Limb (tissue), 2 donors: ENCODE data around the gene CPA4.
"Not testable (repeated sequence)": the region's sequence is repeated elsewhere in the genome, so short reads cannot be mapped to it uniquely, and the experiment has no call there.

ENCODE experiments used
- DNase-seq, 2 donors: peaks; one replicate each; pipeline ENCODE4 v3.0.0-alpha.2; 2016; ENCODE audit errors: extremely low spot score in 2 of 2

Gene CPA4, protein sequence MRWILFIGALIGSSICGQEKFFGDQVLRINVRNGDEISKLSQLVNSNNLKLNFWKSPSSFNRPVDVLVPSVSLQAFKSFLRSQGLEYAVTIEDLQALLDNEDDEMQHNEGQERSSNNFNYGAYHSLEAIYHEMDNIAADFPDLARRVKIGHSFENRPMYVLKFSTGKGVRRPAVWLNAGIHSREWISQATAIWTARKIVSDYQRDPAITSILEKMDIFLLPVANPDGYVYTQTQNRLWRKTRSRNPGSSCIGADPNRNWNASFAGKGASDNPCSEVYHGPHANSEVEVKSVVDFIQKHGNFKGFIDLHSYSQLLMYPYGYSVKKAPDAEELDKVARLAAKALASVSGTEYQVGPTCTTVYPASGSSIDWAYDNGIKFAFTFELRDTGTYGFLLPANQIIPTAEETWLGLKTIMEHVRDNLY

DNA sequence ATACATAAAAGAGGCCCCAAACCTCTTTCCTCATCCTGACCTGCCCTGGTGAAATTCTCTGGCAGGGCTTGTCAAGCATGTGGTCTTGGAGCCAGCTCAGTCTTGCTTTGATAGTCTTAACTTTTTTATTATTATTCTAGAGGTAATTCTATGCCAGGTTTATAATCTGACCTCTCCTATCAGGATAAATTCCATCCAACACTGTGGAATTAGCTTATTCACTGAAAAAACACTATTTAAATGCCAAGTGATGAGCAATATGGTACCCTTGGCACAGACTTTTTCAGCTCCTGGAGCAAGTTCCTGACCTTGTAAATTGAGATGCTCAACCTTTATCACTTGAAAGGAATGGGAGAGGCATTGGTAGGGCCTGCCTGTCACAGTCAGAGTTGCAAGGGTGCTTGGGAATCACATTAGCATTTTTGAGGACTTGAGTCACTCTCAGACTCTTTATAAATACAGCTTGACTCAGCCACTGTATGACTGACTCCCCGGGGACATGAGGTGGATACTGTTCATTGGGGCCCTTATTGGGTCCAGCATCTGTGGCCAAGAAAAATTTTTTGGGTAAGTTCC, at the start of gene CPA4:
Gene CPA4, plus strand, starts transcription at position 480 of the 576 bp plus-strand sequence. Its CDS starts 20 bp downstream, at position 500.
- DNase-seq, result no peak

DNA sequence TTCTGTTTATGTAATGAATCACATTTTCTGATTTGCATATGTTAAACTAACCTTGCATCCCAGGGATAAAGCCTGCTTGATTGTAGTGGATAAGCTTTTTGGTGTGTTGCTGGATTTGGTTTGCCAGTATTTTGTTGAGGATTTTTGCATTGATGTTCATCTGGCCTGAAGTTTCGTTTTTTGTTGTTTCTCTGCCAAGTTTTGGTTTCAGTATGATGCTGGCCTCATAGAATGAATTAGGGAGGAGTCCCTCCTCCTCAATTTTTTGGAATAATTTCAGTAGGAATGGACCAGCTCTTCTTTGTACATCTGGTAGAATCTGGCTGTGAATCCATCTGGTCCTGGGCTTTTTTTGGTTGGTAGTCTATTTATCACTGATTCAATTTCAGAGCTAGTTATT, 49.5 kb upstream of the CPA4 start:
- not testable (repeated sequence) for DNase-seq

DNA sequence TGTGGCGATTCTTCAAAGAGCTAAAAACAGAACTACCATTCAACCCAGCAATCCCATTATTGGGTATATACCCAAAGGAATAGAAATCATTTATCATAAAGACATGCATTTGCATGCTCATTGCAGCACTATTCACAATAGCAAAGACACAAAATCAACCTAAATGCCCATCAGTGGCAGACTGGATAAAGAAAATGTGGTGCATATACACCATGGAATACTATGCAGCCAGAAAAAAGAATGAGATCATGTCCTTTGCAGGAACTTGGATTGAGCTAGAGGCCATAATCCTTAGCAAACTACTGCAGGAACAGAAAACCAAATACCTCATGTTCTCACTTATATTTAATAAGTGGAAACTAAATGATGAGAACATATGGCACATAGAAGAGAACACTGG, 46.5 kb upstream of the CPA4 start:
- not testable (repeated sequence) for DNase-seq

DNA sequence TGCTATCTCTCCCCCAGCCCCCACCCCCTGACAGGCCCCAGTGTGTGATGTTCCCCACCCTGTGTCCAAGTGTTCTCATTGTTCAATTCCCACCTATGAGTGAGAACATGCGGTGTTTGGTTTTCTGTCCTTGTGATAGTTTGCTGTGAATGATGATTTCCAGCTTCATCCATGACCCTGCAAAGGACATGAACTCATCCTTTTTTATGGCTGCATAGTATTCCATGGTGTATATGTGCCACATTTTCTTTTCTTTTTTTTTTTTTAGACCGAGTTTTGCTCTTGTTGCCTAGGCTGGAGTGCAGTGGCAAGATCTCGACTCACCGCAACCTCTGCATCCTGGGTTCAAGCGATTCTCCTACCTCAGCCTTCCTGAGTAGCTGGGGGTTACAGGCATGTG, 44.1 kb upstream of the CPA4 start:
- DNase-seq, result not testable (repeated sequence)

DNA sequence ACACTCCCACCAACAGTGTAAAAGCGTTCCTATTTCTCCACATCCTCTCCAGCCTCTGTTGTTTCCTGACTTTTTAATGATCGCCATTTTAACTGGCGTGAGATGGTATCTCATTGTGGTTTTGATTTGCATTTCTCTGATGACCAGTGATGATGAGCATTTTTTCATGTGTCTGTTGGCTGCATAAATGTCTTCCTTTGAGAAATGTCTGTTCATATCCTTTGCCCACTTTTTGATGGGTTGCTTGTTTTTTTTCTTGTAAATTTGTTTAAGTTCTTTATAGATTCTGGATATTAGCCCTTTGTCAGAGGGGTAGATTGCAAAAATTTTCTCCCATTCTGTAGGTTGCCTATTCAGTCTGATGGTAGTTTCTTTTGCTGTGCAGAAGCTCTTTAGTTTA, 43.3 kb upstream of the CPA4 start:
- not testable (repeated sequence) for DNase-seq

DNA sequence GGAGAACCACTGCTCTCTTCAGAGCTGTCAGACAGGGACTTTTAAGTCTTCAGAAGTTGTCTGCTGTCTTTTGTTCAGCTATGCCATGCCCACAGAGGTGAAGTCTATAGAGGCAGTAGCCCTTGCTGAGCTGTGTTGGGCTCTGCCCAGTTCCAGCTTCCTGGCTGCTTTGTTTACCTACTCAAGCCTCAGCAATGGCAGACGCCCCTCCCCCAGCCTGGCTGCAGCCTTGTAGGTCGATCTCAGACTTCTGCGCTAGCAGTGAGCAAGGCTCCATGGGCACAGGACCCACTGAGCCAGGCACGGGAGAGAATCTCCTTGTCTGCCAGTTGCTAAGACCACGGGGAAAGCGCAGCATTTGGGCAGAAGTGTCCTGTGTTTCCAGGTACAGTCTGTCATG, 38.4 kb upstream of the CPA4 start:
- DNase-seq, result no peak

DNA sequence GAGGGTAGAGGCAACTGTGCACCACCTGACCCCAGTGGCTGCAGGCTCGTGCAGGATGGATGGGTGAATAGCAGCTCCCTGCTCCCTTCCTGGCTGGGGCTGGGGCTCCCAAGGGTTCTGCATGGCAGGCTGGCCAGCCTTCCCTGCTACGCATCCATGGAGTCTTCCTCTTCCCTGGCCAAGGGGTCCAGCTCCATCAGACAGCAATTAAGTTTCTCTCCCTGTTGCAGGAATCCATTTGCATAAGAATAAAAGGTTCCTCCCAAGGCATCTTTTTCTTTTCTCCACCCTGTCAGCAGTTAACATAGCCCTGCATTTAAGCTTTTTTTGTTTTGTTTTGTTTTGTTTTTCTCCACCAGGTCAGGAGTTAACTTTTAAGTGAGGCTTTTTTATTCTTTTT, 36.3 kb upstream of the CPA4 start:
- DNase-seq, result no peak

DNA sequence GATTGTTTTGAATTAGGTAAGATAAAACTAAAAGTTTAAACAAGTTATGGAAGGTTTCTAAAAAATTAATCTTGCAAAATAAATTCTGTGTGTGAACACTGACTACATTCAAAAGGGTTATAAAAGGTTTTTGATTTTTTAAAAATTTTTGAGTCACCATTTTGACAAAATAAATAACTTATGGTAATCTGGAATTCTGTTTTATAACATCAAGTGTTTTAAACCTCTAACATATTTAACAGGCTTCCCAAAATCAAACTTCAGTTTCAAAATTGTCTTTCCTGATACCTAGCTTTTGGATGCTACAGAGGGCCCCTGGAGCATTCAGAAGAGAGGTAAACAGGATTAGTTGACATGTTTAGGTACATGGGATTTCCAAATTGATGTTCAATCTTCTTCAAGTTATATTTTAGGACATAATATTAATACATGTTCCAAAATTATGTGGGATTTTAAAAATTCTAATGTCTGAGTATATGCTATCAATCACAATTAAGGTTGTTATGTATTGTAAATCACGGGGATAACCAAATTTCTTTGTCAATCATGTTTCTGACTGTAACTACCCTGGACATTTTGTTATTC, 34.4 kb upstream of the CPA4 start:
- DNase-seq, result no peak

DNA sequence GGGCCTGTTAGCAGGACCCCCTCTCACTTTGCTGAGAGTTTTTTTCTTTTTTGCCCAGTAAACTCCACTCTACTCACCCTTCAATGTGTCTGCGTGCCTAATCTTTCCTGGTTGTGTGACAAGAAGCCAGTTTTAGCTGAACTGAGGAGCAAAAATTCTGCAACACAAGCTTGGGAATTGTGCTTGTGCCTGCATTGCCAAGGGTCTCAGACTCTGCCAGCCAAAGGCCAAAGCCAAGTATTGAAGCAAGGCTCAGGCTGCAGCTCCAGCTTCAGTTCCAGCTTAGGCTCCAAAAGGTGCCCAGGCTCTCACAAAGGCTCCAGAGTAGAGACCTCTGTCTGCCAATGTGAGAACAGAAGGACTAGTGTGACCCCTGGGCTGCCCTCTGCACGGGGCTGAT, 30.5 kb upstream of the CPA4 start:
- DNase-seq, result no peak

DNA sequence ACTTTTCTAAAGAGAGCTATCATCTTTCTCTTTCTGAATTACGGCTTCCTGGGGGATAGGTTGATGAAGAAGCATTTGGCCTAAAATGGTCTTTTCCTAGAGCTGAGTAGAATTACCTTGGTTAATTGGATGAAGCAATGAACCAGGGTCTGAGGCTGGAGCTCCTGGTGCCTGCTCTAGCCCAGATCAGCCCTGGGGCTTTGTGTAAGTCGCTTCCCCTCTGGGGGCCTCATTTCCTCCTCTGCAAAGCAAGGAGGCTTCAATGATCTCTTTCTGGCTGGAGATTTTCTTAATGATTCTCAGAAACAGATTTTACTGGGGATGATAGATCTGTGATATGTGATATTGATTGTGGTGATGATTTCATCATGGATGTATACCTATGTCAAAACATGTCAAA, 29.8 kb upstream of the CPA4 start:
- no peak for DNase-seq

DNA sequence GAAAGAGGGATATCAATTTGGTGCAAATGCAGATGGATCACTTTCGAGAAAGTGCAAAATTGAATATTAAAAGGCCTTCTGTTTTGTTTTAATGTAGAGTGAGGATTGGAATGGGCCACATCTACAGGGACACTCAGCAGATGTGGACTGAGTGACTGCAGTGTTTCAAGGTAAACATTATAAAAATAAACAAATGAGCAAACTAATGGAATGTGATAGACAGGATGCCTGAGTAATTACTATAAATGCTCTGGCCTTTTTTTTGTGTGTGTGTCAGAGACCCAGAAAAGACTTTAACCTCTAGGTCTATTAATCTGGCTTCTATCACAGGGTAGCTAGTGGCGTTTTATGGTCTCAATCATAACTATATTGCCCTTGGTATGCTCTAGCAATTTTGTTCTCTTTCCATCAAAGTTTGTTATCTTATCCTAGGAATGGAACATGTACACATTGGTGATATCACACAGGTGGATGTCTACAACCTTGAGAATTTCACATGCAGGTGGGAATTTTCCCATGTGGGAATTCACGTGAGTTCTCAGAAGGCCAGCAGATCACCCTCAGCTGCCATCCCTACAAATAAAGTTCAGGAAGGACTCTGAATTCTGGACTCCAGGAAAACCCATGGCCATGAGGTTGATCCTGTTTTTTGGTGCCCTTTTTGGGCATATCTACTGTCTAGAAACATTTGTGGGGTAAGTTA, 26.6 kb upstream of the CPA4 start, which contains the start of gene CPA2:
Gene CPA2, plus strand, starts transcription at position 606 of the 703 bp plus-strand sequence. Its CDS starts 19 bp downstream, at position 625.
- no peak for DNase-seq

DNA sequence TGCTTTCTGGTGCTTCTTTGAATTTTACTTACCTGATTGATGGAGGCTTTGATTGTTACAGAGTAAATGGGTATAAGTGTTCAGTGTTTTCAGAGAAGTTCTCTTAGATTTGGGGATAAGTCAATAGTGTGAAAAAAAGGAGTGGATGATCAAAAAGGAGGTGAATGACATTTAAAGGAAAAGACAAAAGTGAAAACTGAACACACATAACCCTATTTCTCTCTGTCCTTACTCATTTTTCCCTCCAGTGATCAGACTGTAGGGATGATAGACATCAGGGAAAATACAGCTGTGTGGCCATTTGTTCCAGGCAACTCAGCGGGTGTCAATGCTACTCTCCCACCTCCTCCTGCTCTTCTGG, 26.0 kb upstream of the CPA4 start:
- no peak for DNase-seq

DNA sequence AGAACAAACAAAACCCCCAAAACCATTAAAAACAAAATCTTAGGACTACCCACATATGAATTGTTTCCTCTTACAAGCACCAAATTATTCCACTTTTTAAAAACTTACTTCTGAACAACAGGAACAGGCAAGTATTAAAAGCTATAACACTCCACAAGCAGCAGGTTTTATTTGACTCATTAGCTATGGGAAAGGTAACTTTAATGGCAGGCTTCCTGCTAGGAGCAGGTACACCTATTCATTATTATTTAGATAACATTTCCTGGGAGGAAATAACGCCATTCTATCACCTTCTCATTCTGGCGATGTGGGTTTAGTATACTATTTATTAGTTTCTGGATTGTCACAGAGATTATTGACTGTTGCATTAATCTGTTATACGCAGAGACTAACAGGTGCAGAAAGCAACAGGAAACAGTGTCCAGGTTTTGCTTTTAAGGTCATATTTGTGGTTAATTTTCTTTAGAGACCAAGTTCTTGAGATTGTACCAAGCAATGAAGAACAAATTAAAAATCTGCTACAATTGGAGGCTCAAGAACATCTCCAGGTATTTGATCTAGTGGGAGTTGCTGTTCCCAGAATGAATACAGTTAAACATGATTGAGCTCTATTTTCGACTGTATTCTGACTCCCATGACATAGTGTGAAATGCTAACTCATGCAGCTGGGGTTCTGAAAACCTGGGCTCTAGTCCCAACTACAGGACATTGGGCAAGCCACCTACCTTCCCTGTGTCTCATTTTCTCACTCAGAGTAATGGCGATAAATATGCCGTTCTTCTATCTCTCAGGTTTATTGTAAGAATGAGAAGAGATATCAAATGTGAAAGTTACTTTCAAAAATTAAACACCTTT, 24.3 kb upstream of the CPA4 start:
- DNase-seq, result no peak

DNA sequence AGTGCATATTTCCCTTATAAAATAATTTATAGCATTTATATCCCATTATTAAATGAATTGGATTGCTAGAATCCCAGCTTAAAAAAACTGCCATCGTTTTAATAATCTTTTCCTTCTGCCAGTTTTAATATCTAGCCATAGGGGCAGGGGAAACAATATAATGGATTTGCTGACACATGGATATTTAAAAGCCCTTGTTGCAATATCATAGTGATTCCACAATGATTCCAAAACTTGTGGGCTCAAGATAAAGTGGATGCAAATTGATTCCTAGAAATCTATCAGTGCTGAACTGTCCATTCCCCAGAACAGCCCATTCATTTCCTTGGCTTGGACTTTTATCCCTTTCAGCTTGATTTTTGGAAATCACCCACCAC, 23.7 kb upstream of the CPA4 start:
- no peak for DNase-seq

DNA sequence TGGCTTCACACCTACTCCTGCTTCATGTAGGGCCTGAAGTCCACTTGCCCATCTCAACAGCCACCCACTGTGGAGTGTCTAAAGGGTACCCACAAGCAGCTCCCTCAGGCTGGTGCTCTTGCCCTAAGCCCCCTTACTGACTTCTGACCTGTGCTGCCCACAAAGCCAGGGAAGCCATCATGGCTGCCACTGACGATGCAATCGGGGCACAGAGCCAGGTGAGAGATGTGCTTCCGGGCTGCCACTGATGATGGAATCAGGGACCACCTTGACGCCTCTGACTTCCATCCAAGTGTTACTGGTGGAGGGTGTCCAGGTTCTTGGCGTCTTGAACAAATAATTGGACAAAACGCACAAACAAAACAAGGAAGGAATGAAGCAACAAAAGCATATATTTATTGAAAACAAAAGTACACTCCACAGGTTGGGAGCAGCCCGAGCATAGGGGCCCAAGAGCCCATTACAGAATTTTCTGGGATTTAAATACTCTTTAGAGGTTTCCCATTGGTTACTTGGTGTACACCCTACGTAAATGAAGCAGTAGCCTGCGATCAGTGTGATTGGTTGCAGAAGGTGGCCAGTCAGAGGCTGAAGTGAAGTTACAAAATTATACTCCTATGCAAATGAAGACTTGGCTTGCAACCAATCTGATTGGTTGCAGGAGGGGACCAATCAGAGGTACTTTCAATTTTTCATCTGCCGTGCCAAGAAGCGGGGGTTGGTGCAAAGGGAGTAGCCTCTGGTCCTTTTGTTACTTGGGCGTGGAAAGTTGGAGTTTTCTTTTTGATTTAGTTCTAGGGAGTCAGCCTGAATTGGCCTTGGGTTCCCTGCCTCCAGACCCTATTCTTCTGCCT, 21.8 kb upstream of the CPA4 start:
- peak in 1 of 2 donors; percentile 51 for DNase-seq

DNA sequence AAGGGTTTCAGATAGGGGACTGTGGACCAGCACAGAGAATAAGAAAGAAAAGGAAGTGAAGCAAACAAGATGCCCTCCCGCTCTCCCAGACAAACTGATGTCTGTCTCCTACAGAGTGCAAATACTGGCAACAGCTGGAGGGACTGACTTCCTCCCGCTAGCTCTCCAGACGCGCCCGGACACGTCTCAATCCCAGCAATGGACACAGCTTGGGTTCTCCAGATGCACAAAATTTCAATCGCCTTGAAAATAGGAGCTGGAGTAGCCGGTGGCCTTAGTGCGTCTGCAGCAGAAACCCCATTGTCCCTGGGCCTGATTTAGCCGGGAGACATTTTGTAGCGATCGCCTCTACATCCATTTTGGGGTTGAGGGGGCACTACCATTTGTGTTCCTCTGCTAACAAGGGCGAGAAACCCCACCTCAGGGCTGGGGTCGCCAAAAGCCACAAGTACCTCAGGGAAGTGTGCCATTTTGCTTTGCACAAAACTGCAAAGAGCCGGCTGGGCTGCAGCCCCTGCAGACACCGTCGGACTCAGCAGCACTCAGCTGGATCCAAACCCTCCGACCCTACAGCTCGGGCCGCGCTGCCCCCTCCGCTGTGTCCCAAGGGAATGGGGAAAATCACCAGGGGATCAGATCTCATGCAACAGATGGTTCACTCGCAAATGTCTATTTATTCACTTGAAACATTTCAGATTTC, 20.4 kb upstream of the CPA4 start:
- DNase-seq, result peak in 1 of 2 donors; percentile 56

DNA sequence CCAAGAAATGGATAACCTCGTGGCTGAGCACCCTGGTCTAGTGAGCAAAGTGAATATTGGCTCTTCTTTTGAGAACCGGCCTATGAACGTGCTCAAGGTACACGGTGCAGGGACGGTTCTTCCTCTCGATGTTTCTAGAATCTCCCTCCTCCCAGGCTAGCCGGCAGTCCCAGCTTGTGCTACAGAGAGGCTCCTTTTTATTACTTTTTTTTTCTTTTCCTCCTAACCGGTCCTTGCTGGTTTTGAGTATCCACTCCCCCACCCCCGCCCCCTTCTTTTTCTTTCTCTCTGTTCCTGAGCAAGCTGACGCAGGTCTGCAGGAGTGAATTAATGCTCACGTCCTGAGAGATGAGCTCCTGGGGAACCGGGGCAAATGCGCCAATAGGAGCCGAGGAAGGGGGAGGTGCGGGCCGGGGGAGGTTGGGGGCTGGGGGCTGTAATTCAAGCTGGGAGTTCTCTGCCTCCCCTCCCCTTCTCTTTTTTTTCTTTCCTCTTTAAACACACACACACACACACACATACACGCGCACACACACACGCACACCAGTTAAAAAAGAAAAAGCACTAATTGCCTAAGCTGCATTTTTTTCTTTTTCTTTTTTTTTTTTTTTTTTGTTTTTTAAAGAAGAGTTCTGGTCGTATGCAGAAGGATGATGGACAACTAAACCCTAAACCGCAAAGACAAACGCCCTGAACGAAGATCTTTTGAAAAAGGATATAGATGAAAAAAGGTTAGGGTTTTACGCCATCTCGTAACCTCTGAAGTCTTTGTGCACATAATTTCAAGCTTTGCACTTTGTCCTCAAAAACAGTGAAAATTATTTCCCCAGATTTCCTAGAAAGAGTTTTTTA, 19.7 kb upstream of the CPA4 start:
- peak; percentile 93 to 94 for DNase-seq

DNA sequence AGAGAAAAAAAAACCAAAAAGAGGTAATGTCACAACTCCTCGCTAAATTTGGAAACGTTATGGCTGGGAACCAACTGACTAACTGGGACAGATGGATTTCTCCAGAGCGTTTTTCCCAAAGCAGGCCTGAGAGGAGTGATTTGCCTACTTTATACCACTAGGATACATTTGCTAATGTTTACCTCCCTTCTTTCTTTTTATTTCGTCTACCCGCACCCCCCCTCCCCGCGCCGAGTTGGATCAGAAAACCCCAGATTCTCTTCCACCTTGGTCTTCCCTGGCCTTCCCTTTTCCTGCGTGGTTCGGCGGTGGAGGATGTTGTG, 19.1 kb upstream of the CPA4 start:
- peak; percentile 69 to 86 for DNase-seq

DNA sequence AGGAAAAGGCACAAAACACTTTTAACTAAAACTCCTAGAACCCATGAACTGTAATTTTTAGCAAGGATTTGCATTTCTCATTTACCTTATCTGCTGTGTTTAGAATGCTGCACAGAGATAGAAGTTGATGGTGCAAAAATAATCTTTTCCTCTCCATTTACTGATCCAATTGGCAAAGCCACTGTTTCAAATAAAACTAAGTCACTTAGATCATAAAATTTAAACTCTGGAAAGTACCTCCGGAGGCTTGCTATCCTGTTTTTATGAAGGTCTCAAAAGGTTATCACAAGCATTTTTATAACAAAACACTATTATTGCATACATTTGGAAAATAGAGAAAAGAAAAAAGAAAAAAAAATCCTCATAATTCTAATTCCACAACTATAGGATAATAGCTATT, 18.7 kb upstream of the CPA4 start:
- DNase-seq, result no peak
